HG02943 (cell line): Measurements from ENCODE around the gene AFF4.
"Not testable (repeated sequence)": the region's sequence is repeated elsewhere in the genome, so short reads cannot be mapped to it uniquely, and the experiment has no call there.

ENCODE experiments used
- ATAC-seq: cut with Tn5 transposase; IDR thresholded peaks from one replicate; pipeline ENCODE4 v1.9.1; 2021; ENCODE audit warnings: mild to moderate bottlenecking, low read depth, moderate library complexity; ENCODE audit not compliant: unreplicated experiment

The AFF4 gene

DNA sequence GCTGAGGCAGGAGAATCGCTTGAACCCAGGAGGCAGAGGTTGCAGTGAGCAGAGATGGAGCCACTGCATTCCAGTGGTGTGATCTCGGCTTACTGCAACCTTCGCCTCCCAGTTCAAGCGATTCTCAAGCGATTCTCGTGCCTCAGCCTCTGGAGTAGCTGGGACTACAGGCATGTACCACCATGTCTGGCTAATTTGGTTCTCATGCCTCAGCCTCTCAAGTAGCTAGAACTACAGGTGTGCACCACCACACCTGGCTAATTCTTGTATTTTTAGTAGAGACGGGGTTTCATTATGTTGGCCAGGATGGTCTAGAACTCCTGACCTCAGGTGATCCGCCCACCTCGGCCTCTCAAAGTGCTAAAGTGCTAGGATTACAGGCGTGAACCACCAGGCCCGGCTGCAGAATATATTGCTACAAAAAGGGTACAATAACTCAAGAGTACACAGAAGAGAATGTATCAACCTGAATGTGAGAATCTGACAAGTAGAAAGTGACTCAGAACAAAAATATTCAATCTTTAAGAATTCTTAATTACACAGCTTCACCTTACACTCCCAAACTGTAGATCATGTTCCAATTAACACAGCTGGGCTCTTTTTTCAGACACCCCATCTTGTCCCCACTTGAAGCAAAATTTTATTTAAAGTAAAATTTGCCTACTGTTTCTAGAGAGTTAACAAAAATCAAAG lies 2.2 kb downstream of the AFF4 start:
- ATAC-seq, result not testable (repeated sequence)

DNA sequence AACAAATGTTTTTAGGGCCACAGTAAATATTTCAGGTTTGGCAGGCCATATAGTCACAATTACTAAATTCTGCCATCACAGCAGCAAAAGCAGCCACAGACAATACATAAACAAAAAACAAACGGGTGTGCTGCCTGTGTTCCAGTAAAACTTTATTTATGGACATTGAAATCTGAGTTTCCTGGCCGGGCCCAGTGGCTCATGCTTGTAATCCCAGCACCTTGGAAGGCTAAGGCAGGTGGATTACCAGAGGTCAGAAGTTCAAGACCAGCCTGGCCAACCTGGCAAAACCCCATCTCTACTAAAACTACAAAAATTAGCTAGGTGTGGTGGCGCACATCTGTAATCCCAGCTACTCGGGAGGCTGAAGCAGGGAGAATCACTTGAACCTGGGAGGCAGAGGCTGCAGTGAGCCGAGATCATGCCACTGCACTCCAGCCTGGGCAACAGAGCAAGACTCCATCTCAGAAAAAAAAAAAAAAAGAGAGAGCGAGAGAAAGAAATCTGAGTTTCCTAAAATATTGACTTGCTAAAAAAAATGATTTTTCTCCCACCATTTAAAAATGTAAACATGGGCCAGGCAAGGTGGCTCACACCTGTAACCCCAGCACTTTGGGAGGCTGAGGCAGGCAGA lies 7.2 kb downstream of the AFF4 start:
- ATAC-seq, result not testable (repeated sequence)

DNA sequence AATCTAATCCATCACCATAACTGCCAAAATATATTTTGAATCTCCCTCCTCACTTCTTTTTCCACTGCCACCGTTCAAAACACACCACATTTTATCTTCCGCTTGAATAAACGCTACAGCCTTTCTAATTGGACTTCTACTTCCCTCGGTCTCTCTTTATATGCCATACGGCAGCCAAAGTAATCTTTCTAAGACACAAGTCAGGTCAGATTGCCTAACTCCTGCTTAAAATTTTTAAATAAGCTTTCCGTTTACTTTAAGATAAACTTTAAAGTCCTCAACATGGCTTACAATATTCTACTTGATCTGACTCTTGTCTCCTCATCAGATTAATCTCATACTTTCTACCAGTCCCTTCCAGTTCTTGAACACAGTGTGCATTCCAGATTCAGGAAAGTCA lies 9.7 kb downstream of the AFF4 start:
- no peak for ATAC-seq

DNA sequence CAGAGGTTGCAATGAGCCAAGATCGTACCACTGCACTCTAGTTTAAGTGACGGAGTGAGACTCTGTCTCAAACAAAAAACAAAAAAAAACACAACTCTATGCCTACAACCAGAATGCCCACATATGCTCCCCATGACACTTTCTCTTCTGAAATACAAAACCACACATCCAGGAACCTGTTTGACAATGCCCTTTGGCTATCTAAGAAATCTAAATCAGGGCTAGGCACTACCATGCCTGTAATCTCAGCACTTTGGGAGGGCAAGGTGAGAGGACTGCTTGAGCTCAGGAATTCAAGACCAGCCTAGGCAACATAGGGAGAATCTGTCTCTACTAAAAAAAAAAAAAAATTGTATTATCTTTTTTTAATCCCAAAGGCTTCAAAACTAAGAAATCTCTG lies 10.6 kb downstream of the AFF4 start:
- ATAC-seq, result no peak

DNA sequence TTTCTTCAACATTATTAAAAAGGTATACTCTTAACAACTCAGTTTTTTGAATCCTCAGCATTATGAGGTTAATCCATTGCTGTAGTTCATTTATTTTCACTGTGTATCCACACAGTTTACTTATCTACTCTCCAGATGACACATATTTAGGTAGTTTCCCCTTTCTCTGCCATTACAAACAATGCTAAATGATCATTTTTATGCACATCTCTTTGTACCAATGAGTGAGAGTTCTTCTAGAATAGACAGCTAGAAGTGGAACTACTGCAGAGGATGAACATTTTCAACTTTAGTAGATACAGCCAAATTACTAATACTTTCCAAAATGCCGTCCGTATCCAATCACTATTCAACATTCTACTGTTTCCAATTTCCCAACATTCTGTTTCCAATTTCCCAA lies 11.5 kb downstream of the AFF4 start:
- no peak for ATAC-seq

DNA sequence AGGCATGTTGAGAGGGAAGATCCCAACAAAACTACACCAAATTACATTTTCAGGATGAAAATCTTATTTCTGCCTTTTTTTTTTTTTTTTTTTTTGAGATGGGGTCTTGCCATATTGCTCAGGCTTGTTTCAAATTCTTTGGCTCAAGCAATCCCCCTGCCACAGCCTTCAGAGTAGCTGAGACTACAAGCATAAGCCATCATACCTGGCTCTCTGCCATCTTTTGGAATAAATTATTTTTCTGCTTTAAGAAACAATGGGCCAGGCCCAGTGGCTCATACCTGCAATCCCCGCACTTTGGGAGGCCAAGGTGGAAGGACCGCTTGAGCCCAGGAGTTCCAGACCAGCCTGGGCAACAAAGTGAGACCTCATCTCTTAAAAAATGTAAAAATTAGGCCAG lies 14.3 kb downstream of the AFF4 start:
- ATAC-seq, result no peak

DNA sequence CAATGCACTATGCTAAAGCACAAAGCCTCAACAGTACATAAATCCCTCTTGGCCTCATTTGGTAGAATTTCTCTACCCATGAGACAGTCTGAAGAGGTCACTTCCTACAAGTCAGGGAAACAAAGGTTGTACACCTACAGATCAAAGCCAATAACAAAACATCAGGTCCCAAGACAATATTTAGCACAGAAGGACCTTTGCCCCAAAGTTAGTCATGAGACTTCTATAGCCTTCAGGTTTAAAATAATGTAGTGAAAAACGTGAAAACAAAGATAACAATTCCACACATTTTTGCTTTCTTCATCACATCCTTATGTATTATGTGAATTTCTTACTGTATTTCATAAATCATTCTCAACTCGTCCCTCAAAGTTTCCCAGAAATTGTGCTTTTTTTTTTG lies 15.8 kb downstream of the AFF4 start:
- no peak for ATAC-seq

DNA sequence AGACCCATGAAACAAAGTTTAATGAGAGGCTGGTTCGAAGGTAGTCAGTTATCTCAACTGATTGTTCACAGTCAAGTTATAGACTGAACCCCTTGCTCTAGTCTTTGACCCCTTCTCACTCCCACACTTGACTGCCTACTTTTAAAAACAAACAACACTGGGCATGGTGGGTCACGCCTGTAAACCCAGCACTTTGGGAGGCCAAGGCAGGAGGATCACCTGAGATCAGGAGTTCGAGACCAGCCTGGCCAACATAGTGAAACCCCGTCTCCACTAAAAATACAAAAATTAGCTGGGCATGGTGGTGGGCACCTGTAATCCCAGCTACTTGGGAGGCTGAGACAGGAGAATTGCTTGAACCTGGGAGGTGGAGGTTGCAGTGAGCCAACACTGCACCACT lies 18.1 kb downstream of the AFF4 start:
- not testable (repeated sequence) for ATAC-seq

DNA sequence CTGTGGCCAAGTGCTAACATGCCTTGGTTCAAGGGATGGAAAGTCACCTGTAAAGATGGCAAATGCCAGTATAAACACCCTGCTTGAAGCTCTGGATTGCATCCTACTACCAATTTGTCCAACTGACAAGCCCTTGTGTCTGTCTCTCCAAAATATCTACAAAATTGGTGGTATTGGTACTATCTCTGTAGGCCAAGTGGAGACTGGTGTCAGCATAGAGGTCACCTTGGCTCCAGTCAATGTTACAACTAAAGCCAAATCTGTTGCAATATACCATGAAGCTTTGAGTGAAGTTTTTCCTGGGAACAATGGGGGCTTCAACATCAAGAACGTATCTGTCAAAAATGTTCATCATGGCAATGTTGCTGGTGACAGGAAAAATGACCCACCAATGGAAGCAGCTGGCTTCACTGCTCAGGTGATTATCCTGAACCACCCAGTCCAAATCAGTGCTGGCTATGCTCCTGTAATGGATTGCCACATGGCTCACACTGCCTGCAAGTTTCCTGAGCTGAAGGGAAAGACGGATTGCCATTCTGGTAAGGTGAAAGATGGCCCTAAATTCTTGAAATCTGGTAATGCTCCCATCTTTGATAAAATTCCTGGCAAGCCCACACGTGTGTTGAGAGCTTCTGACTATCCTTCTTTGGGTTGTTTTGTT lies 19.9 kb downstream of the AFF4 start:
- no peak for ATAC-seq

DNA sequence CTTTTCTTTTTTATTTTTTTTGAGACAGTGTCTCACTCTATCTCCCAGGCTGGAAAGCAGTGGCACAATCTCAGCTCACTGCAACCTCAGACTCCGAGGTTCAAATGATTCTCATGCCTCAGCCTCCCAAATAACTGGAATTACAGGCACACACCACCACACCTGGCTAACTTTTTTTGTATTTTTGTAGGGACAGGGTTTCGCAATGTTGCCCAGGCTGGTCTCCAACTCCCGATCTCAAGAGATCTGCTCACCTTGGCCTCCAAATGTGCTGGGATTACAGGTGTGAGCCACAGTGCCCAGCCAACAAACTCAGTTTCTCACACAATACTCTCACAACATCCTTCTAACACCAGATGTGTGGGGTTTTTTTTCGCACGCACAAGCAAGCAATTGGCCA lies 22.1 kb downstream of the AFF4 start:
- ATAC-seq, result no peak

DNA sequence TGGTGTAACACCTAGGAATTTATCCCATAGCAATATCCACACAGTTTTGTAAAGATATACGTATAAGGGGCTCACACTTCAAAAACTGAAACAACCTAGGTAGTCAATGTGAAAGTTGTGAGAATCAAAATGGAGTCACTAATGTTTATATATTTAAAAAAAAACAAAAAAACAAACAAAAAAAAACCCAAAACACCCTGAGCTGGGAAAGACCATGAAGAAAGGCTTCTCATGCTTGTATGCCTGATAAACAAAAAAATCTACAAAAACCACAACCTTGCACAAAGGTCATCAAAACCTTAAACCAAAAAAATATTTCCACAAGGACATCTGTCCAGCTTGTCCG lies 35.4 kb downstream of the AFF4 start:
- ATAC-seq, result no peak

DNA sequence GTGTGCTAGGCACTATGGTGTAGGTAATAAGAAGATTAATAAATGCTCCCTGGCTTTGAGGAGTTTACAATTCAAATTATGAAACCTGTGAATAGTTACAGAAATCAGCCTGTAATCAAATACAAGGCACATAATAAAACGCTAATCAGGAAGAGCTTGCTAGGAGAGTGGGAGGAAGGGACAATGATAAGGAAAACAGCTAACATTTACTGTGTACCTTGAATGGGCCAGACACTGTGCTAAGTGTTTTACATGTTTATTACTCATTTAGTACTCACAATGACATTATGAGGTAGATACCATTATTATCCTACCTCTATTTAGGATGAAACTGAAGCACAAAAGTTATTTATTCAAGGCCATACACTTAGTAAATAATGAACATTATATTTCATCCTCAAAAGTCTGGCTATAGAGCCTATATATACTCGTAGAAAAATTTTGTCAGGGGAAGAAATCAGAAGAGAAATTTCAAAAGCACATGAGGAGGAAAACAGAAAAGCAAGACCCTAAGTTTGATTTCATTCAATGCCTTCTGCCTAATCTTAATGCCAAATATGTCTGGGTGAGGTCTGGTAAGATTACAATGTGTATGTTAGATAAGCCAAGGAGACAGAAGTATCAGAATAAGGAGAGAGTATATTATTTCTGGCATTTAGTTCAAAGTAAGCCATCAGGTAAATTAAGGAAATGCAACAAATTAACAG lies 35.9 kb downstream of the AFF4 start:
- ATAC-seq, result no peak

DNA sequence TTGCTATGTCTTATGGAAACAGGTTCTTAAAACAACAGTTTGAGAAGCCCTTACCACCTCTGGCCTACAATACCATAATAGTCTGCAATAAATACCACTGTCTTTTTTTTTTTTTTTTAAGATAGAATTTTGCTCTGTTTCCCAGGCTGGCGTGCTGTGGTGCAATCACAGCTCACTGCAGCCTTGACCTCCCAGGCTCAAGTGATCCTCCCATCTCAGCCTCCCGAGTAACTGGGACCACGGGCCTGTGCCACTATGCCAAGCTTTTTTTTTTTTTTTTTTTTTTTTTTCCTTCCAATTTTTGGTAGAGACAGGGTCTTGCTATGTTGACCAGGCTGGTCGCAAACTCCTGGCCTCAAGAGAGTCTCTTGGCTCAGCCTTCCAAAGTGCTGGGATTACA lies 37.0 kb downstream of the AFF4 start:
- no peak for ATAC-seq

DNA sequence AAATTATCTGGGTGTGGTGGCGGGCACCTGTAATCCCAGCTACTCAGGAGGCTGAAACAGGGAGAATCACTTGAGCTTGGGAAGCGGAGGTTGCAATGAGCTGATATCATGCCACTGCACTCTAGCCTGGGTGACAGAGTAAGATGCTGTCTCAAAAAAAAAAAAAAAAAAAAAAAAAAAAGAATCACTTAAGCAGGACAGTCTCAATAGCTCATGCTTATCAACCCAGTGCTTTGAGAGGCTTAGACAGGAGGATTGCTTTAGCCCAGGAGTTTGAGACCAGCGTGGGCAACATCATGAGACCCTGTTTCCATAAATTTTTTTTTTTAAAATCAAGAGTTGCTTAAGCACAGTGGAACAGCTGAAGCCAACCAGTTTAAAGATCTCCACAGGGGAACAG lies 47.3 kb downstream of the AFF4 start:
- ATAC-seq, result no peak

DNA sequence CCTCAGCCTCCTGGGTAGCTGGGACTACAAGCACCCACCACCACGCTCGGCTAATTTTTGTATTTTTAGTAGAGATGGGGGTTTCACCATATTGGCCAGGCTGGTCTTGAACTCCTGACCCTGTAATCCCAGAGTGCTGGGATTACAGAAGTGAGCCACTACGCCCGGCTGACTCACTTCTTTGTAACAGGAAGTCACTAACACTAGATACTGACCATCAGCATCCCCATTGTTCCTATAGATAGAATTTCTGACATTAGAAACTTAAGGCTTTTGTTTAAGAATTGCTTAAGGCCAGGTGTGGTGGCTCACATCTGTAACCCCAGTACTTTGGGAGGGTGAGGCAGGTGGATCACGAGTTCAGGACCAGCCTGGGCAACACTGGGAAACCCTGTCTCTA lies 47.8 kb downstream of the AFF4 start:
- no peak for ATAC-seq

DNA sequence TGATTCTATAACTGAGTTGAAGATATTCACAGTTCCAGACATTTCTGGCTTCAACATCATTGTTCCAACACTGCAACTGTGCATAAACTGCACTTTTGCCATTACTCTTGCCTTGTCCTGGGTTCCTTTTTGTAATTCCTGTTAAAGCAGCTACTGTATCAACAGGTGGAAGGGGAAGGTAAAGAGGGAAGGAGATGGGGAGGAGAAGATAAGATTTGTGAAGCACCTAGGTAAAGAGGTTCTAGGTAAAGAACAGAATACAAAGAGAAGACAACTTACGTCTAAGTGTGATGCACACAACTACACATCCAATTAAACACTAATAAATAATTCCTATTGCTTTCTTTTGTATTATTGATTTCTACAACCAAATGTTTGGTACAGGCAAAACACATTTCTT lies 53.7 kb downstream of the AFF4 start:
- ATAC-seq, result no peak

DNA sequence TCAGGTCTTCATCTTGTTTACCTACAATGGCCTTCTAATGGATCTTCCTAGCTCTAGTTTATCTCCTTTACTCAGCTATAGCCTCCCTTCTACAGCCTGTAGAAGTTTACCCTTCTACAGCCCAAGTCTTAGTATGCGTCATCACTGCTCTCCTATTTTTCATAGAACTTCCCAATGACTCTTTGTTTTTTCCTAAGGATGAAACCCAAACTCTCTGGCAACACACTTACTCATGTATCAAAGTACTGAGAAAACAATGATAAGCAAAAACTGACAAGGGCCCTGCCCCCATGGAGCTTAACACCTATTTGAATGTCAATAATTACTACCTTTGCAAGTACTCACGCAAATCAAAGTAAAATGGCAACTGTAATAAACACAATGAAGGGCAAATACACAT lies 56.3 kb downstream of the AFF4 start:
- no peak for ATAC-seq

DNA sequence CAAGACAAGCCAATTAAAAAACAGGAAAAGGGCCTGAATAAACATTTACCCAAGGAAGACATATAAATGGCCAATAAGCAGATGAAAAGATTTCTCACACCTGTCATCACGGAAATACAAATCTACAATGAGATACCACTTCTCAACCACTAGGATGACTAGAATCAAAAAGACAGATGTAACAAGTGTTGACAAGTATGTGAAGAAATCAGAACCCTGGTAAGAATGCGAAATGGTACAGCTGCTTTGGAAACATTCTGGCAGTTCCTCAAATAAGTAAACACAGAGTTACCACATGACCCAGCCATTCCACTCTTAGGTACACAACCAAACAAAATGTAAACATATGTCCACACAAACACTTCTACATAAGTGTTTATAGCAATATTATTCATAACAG lies 57.5 kb downstream of the AFF4 start:
- no peak for ATAC-seq

DNA sequence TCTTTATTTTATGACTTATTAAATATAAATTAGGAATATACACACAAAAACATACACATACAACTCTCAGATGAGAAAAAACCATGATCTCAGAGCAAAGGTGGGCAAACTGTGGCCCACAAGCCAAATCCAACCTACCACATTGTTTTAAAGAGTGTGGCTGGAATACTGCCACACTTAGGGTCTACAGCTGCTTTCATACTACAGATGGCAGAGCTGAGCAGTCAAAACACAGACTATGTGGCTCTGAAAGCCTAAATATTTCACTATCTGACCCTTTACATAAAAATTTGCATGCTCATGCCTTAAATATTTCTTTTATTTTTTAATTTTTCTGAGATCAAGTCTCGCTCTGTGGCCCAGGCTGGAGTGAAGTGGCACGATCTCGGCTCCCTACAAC lies 61.7 kb downstream of the AFF4 start:
- ATAC-seq, result no peak

DNA sequence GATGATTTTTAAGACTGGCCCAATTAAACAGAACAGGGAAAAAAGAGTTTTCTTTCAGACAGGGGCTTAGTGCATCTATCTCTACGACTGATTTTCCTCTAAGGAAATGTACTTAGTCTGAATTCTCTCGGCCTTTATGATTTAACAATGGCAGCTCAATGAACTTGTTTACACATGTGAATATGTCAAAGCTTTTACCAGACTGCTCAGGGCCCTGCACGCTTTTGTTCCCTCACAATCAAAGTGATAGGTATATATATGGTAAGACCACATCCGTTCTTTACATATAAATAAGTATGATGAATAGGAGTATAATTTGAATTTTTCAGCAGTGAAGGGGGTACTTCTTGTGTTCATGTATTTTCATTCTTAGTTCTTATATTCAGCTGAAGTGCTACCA lies 62.4 kb downstream of the AFF4 start:
- ATAC-seq, result no peak

DNA sequence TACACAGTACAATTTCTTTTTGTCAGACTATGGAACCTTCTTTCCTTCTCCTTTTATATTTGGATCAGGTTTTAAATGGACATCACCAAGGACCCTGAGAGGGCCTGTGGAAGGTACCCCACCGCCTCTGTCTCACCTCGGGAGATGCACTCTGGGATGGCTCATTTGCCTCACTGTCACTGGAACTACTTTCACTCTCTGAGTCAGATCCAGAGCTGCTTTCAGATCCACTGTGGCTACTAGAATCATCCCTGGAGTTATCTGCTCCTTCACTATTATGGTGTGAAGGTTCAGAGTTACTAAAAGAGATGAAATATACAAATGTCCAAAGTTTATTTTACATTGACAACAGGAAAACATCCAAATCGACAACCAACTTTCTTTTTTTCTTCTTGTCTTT lies 65.3 kb downstream of the AFF4 start:
- ATAC-seq, result no peak

DNA sequence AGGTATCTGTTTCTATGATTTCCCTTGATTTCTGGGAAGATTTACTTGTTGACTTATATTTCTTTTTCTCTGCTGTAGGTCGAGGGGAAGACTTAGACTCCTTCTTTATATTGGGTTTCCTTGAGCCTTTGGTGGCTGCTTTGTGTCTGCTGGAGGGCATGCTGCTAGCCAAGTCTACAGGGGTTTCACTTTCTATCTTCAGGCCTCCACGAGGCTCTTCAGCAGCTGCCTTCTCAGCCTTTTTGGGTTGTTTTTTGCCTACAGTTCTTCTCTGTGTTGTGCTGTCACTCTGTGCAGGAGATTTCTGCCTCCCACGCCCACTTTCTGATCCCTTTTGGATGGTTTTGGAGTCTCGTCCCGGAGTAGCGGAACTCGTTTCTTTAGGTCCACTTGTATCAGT lies 66.7 kb downstream of the AFF4 start:
- no peak for ATAC-seq
